22Rv1 (cell line): ENCODE data around the gene PAK5.

Experiments used
- H3K27ac ChIP-seq: fragments of 450-650 bp; 2 replicates; pipeline ENCODE4 v1.5.1; 2017
- ZFX ChIP-seq: fragments of 450-650 bp; IDR thresholded peaks from 2 replicates; pipeline ENCODE4 v1.6.1; 2017; ENCODE audit warnings: antibody characterized with exemption, borderline replicate concordance
- TF ChIP-seq, protein P1 (sequence below): fragments of 450-650 bp; IDR thresholded peaks from 2 replicates; pipeline ENCODE4 v1.5.1; 2017; ENCODE audit warnings: mild to moderate bottlenecking

PAK5 gene

DNA sequence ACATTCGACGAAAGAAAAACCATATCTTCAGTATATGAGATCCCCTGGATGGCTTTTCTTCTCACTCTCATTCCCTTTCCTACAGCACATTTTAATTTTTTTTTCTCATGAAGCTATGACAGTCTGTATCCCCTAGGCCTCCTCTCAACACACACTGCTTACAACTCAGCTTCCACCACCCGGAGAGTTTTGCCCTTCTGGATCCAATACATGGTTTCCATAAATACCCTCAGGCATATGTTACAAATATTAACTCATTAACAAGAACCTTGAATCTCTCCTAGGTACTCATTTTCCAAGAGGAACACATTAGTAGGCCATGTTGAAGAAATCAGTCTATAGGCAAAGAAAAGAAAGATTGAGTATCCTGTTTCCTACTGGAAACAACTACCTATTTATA is 44.0 kb downstream of the PAK5 start:
- no peak for TF ChIP-seq ZFX
- TF ChIP-seq, protein P1, sequence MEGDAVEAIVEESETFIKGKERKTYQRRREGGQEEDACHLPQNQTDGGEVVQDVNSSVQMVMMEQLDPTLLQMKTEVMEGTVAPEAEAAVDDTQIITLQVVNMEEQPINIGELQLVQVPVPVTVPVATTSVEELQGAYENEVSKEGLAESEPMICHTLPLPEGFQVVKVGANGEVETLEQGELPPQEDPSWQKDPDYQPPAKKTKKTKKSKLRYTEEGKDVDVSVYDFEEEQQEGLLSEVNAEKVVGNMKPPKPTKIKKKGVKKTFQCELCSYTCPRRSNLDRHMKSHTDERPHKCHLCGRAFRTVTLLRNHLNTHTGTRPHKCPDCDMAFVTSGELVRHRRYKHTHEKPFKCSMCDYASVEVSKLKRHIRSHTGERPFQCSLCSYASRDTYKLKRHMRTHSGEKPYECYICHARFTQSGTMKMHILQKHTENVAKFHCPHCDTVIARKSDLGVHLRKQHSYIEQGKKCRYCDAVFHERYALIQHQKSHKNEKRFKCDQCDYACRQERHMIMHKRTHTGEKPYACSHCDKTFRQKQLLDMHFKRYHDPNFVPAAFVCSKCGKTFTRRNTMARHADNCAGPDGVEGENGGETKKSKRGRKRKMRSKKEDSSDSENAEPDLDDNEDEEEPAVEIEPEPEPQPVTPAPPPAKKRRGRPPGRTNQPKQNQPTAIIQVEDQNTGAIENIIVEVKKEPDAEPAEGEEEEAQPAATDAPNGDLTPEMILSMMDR = no peak

DNA sequence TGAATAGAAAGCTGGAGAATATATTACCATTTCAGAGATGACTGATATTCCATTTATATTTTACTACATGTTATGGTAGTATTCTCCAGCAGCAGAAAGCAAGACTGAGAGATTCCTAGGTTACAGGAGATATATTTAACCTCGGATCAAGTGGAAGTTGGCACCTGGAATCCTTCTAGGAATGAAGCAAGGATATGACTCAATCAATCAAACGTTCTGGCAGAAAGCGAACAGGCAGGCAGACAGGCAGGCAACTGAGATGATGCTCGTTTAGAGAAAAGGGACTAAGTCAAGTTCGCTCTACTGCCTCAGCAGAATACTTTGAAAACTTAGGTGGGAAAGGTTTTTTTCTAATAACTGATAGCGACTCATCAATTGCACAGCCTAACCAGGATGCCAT is 46.2 kb downstream of the PAK5 start:
- no peak for TF ChIP-seq ZFX
- TF ChIP-seq, protein P1 = no peak
- no peak overlapping the region for H3K27ac ChIP-seq

More for the DNA sequence above, 44.0 kb downstream of the PAK5 start:
- H3K27ac ChIP-seq = no peak overlapping the region

DNA sequence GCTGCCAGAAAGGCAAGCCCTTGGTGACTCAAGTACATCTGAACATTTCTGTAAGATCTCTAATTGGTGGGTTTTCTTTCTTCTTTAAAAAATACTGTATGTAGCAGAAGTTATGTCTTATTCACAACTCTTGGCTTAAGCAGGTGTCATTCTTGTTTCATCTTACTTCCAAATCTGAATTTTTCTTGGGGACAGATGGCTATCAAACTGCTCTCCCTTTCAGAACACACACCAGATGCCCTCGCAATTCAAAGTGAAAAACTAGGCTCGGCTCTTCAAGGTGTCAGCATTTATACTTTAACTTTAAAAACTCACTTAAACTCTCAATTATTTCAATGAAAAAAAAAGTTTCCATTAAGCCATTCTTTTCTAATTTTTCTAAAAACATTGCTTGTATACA is 49.7 kb downstream of the PAK5 start:
- no peak overlapping the region for H3K27ac ChIP-seq
- TF ChIP-seq ZFX = no peak
- TF ChIP-seq, protein P1 = no peak

DNA sequence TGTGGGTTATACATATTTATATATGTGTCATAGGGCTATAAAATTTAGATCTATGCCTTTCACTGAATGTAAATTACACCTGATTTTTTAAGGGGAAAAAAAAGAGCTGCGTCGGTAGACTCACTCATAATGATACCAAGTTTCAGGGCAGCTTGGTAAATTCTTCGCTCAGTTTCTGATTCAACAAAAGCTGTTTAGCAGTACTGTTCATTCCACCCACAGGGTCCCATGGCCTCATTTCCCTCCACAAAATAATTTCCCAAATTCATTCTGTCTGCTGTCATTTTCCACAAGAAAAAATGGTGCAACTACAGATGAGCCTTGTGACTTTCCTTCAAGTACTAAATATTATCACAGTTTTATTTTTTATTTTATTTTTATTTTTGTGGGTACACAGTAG is 63.7 kb downstream of the PAK5 start:
- no peak overlapping the region for H3K27ac ChIP-seq
- TF ChIP-seq ZFX = no peak
- TF ChIP-seq, protein P1 = no peak

DNA sequence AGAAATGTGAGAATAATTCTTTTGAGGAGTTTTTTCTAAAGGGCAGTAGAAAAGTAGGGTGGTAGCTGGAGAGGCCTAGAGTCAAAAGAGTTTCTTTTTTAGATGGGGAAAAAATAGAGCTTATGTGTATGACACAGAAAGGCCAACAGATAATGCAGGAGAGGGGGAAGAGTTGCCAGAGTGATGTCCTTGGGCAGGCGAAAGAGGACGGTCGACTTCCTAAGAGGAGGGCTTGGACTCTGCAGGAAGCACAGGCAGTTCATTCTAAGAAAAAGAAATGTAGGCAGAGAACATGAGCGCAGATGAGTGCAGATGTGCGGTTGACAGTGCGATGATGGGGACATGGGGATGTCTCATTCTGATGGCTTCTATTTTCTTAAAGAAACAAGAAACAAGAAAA is 68.9 kb downstream of the PAK5 start:
- TF ChIP-seq, protein P1 = no peak
- no peak overlapping the region for H3K27ac ChIP-seq

DNA sequence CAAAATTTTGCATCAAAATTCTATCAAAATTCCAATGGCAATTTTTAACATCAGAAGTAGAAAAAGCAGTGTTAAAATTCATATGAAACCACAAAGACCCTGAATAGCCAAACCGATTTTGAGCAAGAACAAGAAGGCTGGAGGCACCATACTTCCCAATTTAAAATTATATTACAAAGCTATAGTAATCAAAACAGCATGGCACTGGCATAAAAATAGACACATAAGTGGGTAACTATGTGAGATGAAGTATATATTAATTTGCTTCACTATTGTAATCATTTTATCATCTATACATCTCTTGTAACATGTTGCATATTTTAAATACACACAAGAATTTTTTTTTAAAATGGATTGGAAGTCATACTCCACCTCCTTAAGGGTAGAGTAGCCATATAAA is 77.4 kb downstream of the PAK5 start:
- TF ChIP-seq, protein P1 = no peak
- no peak for TF ChIP-seq ZFX
- H3K27ac ChIP-seq = no peak overlapping the region

DNA sequence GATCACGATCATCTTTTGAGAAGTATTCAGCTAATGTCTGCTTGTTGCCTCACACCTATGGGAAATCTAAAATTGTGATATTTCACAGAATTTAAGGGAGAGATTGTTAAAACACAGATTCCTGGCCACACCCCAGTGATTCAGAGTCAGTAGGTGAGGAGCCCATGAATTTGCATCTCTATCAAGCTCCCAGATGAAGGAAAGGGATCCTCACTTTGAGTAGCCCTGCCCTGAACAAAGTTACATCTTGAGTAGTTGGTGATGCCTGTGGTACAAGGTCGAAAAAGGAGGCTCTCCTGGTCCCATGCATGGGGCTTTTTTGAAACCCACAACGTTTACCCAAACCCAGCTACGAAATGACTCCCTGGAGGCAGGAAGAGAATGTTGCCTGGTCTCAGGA is 79.5 kb downstream of the PAK5 start:
- no peak for TF ChIP-seq ZFX
- TF ChIP-seq, protein P1 = no peak

More for the DNA sequence above, 79.5 kb downstream of the PAK5 start:
- no peak overlapping the region for H3K27ac ChIP-seq
